Measurements from ENCODE around the gene EXOC3.

The EXOC3 gene

GRCh38 chr5:432201-432927 lies 10.6 kb upstream of the EXOC3 start:
- Histone ChIP-seq H4K20me1 (ENCODE audit: insufficient read depth, low read length) (no peaks in the 10 kb centered on the region), H3K27ac (ENCODE audit: low read depth, low read length, poor library complexity, severe bottlenecking) (no peak overlapping the region), H3K9me3 (ENCODE audit: low read length) (no peaks in the 10 kb centered on the region), H3K4me3 (ENCODE audit: low read depth, low read length, poor library complexity, severe bottlenecking) (no peak overlapping the region), H3F3A (ENCODE audit: insufficient read depth, low read length) (no peaks in the 10 kb centered on the region), H3K27me3 (ENCODE audit: insufficient read depth, low read length) (no peaks in the 10 kb centered on the region), H2AFZ (ENCODE audit: low read length) (no peak overlapping the region), H3K4me1 (ENCODE audit: insufficient read depth, low read length, severe bottlenecking) (peaks cover 10% of the 10 kb centered on the region), H3K9ac (ENCODE audit: low read length) (no peak overlapping the region), H3K9me2 (ENCODE audit: low read depth, low read length) (no peaks in the 10 kb centered on the region), H3K36me3 (ENCODE audit: insufficient read depth, low read length) (peaks cover 14% of the 10 kb centered on the region), H3K79me2 (ENCODE audit: insufficient read depth, low read length) (no peaks in the 10 kb centered on the region), H3K4me2 (ENCODE audit: low read length) (no peak overlapping the region)
- TF ChIP-seq CTCF (IDR thresholded peaks at IDR 0.05; ENCODE audit: low read length) (no peak), EZH2 (IDR thresholded peaks at IDR 0.05; ENCODE audit: borderline replicate concordance, low read length) (no peak)

GRCh38 chr5:432928-433791 lies 9.8 kb upstream of the EXOC3 start:
- no peak for TF ChIP-seq EZH2 (IDR thresholded peaks at IDR 0.05; ENCODE audit: borderline replicate concordance, low read length)
- TF ChIP-seq CTCF (IDR thresholded peaks at IDR 0.05; ENCODE audit: low read length): no peak
- Histone ChIP-seq H3K79me2 (ENCODE audit: insufficient read depth, low read length) (no peaks in the 10 kb centered on the region), H3K9me3 (ENCODE audit: low read length) (no peaks in the 10 kb centered on the region), H3K27ac (ENCODE audit: low read depth, low read length, poor library complexity, severe bottlenecking) (no peak overlapping the region), H3F3A (ENCODE audit: insufficient read depth, low read length) (no peaks in the 10 kb centered on the region), H3K36me3 (ENCODE audit: insufficient read depth, low read length) (peaks cover 8% of the 10 kb centered on the region), H3K4me1 (ENCODE audit: insufficient read depth, low read length, severe bottlenecking) (peaks cover 10% of the 10 kb centered on the region), H4K20me1 (ENCODE audit: insufficient read depth, low read length) (no peaks in the 10 kb centered on the region), H3K4me3 (ENCODE audit: low read depth, low read length, poor library complexity, severe bottlenecking) (no peak overlapping the region), H3K9ac (ENCODE audit: low read length) (no peak overlapping the region), H3K9me2 (ENCODE audit: low read depth, low read length) (no peaks in the 10 kb centered on the region), H3K27me3 (ENCODE audit: insufficient read depth, low read length) (no peaks in the 10 kb centered on the region), H2AFZ (ENCODE audit: low read length) (no peak overlapping the region), H3K4me2 (ENCODE audit: low read length) (no peak overlapping the region)

GRCh38 chr5:433836-434235 lies 9.1 kb upstream of the EXOC3 start:
- H3K9me2 ChIP-seq (ENCODE audit: low read depth, low read length): no peaks in the 10 kb centered on the region
- H3K27me3 ChIP-seq (ENCODE audit: insufficient read depth, low read length): no peaks in the 10 kb centered on the region
- H3K4me3 ChIP-seq (ENCODE audit: low read depth, low read length, poor library complexity, severe bottlenecking): no peak overlapping the region
- H3K9me3 ChIP-seq (ENCODE audit: low read length): no peaks in the 10 kb centered on the region
- H4K20me1 ChIP-seq (ENCODE audit: insufficient read depth, low read length): no peaks in the 10 kb centered on the region
- no peak for TF ChIP-seq EZH2 (IDR thresholded peaks at IDR 0.05; ENCODE audit: borderline replicate concordance, low read length)
- no peak for TF ChIP-seq CTCF (IDR thresholded peaks at IDR 0.05; ENCODE audit: low read length)
- H2AFZ ChIP-seq (ENCODE audit: low read length): no peak overlapping the region
- H3K9ac ChIP-seq (ENCODE audit: low read length): no peak overlapping the region
- peaks cover 10% of the 10 kb centered on the region for H3K4me1 ChIP-seq (ENCODE audit: insufficient read depth, low read length, severe bottlenecking)
- H3K79me2 ChIP-seq (ENCODE audit: insufficient read depth, low read length): no peaks in the 10 kb centered on the region
- peaks cover 5% of the 10 kb centered on the region for H3K36me3 ChIP-seq (ENCODE audit: insufficient read depth, low read length)
- no peak overlapping the region for H3K27ac ChIP-seq (ENCODE audit: low read depth, low read length, poor library complexity, severe bottlenecking)
- H3K4me2 ChIP-seq (ENCODE audit: low read length): no peak overlapping the region
- H3F3A ChIP-seq (ENCODE audit: insufficient read depth, low read length): no peaks in the 10 kb centered on the region

Data from OCI-LY1 (cell line).